HG03460 (cell line): ENCODE data around the gene HLA-DRB1.
"Not testable (repeated sequence)": the region's sequence is repeated elsewhere in the genome, so short reads cannot be mapped to it uniquely, and the experiment has no call there.

Source experiments
- ATAC-seq: cut with Tn5 transposase; IDR thresholded peaks from one replicate; pipeline ENCODE4 v1.9.1; 2021; ENCODE audit not compliant: unreplicated experiment

Gene HLA-DRB1

GRCh38 chr6:32562940-32563339 lies 26.7 kb downstream of the HLA-DRB1 start:
- ATAC-seq: no peak

DNA sequence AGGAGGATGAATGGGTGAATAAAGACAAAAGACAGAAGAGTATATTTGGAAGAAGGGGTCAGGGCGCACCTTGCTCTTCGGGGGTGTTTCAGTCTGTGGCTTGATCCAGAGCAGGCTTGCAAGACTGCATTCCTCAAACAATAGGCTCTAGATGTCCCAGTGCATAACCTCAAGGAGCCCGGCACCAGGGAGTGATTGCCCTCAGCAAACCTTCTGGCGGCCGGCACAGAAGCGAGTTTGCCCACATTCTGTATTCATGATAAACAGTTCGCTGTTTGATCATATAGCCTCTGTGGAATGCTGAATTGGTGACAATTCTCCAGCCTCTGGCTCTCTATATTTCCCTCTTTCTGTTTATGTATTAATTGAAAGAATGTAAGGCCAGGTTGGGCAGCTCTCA lies 29.9 kb downstream of the HLA-DRB1 start:
- ATAC-seq: no peak

- ATAC-seq: no peak
Observed at GRCh38 chr6:32558426-32559057, 31.1 kb downstream of the HLA-DRB1 start.

DNA sequence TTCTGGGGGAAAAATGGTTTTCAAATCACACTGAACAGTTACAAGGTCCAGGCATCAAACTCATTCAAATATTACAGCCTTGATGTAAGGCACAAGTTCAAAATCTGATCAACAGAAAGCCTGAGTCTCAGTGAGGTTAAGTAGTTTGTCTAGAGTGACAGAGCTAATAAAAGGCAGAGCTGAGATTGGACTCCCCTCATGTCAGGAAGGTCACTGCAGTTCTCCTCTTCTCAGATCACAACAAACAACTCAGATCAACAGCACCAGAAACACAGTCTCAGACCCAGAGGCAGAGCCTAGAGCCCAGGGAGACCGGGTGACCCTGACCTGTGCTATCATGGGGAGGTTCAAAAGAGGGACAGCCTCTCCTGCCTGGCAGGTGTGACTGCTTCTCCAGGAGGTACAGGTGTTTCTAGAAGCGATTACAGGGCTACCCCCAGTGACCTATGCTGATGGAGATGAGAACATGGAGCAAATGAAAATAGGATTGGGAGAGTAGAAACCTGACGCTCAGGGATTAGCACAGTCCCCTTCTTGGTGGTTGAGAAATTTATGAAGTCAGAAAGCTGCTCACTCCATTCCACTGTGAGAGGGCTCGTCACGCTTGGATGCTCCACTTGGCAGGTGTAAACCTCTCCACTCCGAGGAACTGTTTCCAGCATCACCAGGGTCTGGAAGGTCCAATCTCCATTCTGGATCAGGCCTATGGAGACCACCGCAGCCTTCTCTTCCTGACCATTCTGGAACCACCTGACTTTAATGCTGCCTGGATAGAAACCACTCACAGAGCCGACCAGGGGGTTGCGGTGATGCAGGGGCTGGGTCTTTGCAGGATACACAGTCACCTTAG lies 35.3 kb downstream of the HLA-DRB1 start:
- no peak for ATAC-seq

DNA sequence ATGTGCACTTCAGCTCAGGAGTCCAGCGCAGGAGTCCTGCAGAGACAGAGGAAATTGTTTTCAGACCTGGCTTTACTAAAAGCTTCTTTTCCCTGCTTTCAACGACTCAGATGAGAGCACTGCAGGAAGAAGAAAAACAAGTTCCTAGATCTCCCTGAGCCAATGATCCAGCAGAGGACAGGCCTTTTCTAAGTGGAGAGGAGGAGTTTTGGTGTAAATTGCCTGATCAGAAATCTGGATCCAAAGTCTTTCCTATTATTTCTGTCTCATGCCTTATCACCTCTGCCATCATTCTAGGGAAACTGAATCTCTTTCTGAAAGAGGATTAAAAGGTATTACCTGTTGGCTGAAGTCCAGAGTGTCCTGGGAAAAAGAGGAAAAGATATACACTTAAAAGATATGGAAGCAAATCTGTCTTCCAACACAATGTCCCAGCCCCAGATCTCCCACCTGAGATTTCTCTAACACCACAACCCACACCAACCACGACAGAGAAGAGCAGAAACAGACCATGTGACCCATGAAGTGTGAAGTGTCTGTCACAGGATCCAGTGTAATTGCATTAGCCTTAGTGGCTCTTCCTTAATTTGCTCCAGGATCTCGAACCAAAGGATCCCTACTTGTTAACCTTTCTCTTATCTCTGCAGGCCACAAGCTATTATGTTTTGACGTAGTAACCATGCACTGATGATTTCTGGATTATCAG lies 36.5 kb downstream of the HLA-DRB1 start:
- no peak for ATAC-seq

DNA sequence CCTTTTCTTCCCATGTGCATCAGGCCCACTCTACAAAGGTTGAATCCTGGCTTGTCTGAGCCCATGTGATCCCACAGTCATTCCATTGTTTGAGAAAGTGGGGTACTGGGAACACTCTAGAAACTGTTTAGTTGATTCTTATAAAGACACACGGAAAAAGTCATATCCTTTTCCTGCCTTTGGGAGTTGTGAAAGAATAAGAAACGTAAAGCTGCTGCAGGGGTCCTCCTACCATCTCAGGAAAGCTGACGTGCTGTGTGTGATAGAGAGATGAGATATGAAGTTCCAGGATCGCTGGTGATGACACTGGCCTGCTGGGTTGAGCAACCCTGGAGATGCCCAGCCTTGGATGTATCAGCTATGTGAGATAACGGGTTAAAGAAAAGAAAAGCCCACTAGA lies 38.2 kb downstream of the HLA-DRB1 start:
- no peak for ATAC-seq

DNA sequence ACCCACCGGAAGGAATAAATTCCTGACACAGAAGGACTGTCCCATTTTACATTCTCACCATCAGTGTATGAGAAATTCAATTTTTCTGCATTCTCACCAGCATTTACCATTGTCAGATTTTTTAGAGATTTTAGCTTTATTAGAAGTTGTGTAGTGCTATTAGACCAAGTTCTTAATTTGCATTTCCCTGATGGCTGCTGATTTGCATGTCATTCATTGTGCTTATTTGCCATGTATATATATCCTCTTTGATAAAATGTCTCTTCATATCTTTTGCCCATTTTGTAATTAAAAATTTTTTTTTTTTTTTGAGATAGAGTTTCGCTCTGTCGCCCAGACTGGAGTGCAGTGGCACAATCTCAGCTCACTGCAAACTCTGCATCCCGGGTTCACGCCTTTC lies 49.8 kb downstream of the HLA-DRB1 start:
- ATAC-seq: no peak

DNA sequence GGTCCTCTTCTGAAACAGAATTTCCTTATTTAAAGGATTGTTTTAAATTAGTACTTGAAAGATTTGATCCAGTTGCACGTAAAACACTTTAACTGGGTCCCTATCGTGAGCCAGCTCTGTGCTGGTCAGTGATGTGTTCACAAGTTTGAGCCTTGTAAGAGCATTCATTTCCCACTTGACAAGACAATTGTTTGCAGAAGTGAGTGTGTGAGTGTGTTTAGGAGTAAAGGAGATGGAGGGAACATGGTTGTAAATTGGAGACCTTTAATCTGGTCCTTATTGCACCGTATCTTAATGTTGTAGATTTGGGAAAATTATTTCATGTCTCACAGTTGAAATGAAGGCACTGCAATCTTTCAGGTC lies 59.2 kb downstream of the HLA-DRB1 start:
- not testable (repeated sequence) for ATAC-seq

DNA sequence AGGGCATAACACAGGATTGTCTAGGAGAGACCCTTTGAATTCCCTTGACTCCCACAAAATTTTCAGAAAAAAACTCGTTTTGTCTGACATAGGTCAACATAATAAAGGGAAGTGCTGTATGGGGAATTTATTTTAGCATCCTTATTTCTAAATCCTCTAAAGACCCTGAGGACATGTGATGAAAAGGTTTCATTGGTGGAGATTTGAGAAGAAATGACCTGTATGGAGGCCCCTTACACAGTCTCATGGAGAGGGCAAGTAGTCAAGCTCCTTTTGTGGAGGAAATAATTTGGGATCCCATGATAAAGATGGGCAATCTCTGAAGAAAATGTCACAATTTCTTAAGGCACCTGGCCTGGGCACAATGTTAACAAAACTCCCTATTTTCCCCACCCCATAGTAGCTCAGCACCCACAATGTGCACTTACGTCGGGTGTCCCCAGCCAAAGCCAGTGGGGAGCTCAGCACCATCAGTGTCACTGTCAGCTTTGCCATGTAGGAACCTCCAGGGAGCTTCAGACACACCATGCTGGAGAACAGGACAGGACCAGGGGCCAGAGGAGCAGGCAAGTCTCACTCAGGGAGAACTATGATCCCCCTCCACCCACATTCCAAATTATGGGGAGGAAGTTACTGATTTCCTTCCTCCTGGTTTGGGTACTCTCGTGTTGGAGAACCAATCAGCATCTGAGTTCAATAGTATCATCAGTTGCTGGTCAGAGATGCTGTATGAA lies 59.8 kb downstream of the HLA-DRB1 start, which contains the start of gene HLA-DRB5:
TSS of gene HLA-DRB5 (minus strand) at position 591 of the 734 bp plus-strand sequence. CDS start at position 528, 63 bp downstream.
- ATAC-seq: no peak
